Measurements from ENCODE around the gene MUSTN1. TPM values are rescaled to one million over a fixed set of nuclear protein-coding genes. Genes with fewer than 3 reads are reported as not detected.

Gene MUSTN1
- total and polyA plus RNA-seq, 2 donors (not counting 3 experiments of a cell fraction or from before 2014, with no cell fraction given) = 1.1 to 2.2 TPM

GRCh38 chr3:52845691-52846431 is 11.0 kb upstream of the MUSTN1 start:
- H3K36me3 ChIP-seq (ENCODE audit: control insufficient read depth in 2 of 2, extremely low read depth in 1 of 2, insufficient read depth in 2 of 2, low read length in 2 of 2) = peaks cover 0 to 4% of the 10 kb centered on the region in 2 experiments
- no peak for DNase-seq (ENCODE audit: low read depth, low spot score)
- intact Hi-C loops (cut with micrococcal nuclease) = no loop called here

DNA sequence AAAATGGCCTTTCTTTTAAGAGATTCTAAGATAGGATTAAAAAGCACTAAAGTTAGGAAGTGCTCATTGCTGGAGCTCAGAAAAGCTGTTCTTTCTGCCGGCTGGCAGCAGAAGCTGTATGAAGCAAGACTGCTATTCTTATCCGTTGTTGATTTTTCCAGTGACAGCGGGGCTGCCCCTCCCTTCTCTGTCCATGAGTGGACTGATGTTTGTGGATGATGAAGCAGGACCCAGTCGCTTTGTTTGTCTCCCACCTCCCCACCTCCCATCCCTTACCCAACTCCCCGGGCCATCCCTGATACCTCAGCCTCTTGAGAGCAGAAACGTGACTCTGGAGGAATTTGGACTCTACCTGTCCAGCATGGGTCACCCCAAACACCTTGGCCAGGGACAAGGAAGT is 10.3 kb upstream of the MUSTN1 start:
- no peaks in the 10 kb centered on the region for H3K27me3 ChIP-seq (ENCODE audit: control insufficient read depth in 2 of 2, insufficient read depth in 2 of 2, low read length in 2 of 2)
- intact Hi-C loops (cut with micrococcal nuclease) = no loop called here
- TF ChIP-seq JUN (IDR thresholded peaks at IDR 0.05; ENCODE audit: borderline replicate concordance, insufficient read depth, insufficient read length, low read depth) = no peak
- TF ChIP-seq GATA2 (IDR thresholded peaks at IDR 0.05; ENCODE audit: insufficient read depth, insufficient read length, low read depth, low read length) = no peak
- TF ChIP-seq, protein P1, sequence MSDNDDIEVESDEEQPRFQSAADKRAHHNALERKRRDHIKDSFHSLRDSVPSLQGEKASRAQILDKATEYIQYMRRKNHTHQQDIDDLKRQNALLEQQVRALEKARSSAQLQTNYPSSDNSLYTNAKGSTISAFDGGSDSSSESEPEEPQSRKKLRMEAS (IDR thresholded peaks at IDR 0.05; ENCODE audit: insufficient read depth, insufficient read length) = no peak
- TF ChIP-seq EZH2 (IDR thresholded peaks at IDR 0.05; ENCODE audit: borderline replicate concordance, low read depth, low read length, severe bottlenecking) = no peak
- no peak for TF ChIP-seq POLR2AphosphoS5 (IDR thresholded peaks at IDR 0.05; ENCODE audit: insufficient read depth, low read depth, low read length)
- TF ChIP-seq FOS (IDR thresholded peaks at IDR 0.05; ENCODE audit: borderline replicate concordance, insufficient read depth, low read length) = no peak
- TF ChIP-seq MYC (IDR thresholded peaks at IDR 0.05; ENCODE audit: low read depth, low read length) = no peak
- TF ChIP-seq POLR2A (IDR thresholded peaks at IDR 0.05; ENCODE audit: low read depth, low read length) = no peak
- TF ChIP-seq, protein P2, sequence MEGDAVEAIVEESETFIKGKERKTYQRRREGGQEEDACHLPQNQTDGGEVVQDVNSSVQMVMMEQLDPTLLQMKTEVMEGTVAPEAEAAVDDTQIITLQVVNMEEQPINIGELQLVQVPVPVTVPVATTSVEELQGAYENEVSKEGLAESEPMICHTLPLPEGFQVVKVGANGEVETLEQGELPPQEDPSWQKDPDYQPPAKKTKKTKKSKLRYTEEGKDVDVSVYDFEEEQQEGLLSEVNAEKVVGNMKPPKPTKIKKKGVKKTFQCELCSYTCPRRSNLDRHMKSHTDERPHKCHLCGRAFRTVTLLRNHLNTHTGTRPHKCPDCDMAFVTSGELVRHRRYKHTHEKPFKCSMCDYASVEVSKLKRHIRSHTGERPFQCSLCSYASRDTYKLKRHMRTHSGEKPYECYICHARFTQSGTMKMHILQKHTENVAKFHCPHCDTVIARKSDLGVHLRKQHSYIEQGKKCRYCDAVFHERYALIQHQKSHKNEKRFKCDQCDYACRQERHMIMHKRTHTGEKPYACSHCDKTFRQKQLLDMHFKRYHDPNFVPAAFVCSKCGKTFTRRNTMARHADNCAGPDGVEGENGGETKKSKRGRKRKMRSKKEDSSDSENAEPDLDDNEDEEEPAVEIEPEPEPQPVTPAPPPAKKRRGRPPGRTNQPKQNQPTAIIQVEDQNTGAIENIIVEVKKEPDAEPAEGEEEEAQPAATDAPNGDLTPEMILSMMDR (IDR thresholded peaks at IDR 0.05; ENCODE audit: extremely low read depth in 1 of 2, insufficient read depth in 1 of 2, low read depth in 1 of 2, low read length in 2 of 2) = no peak
- no peaks in the 10 kb centered on the region for H3K79me2 ChIP-seq (ENCODE audit: control insufficient read depth, insufficient read depth, low read length)
- FAIRE-seq (no peak), DNase-seq (ENCODE audit: low read depth, low spot score) (no peak)
- no peaks in the 10 kb centered on the region for H3K9me3 ChIP-seq (replicated peaks; ENCODE audit: control insufficient read depth, insufficient read depth, low read length)
- H3K4me3 ChIP-seq (replicated peaks in 1 of 3; ENCODE audit: insufficient read depth in 1 of 3, low read depth in 1 of 3, low read length in 3 of 3) = no peak overlapping the region
- H3K9me1 ChIP-seq (replicated peaks; ENCODE audit: control insufficient read depth, extremely low read depth, insufficient read depth, low read length) = no peaks in the 10 kb centered on the region
- dilution Hi-C loops (cut with MboI; ENCODE audit: extremely low pct_ligation_motif_present, low sequenced_read_pairs) = no loop called here
- no peak overlapping the region for H3K9ac ChIP-seq (replicated peaks; ENCODE audit: extremely low read depth, insufficient read depth, low read length)
- no peaks in the 10 kb centered on the region for H4K20me1 ChIP-seq (replicated peaks; ENCODE audit: control insufficient read depth, extremely low read depth, insufficient read depth, low read length)
- no peak overlapping the region for H3K4me2 ChIP-seq (ENCODE audit: insufficient read depth, low read length)
- peaks cover 0 to 4% of the 10 kb centered on the region in 2 experiments for H3K36me3 ChIP-seq (ENCODE audit: control insufficient read depth in 2 of 2, extremely low read depth in 1 of 2, insufficient read depth in 2 of 2, low read length in 2 of 2)
- H3K27ac ChIP-seq (ENCODE audit: insufficient read depth, low read depth, low read length) = no peak overlapping the region
- BruUV-seq (replicated peaks) = no TSS peak
- H3K4me1 ChIP-seq (ENCODE audit: control insufficient read depth, extremely low read depth, insufficient read depth, low read length) = no peaks in the 10 kb centered on the region
- POLR2A ChIA-PET = no interaction called here
- CTCF ChIA-PET = interaction anchor here (0.6 to 2.6 kb wide), 12 partner anchors 8 to 244 kb away, joined by 3 to 11 read pairs (median 6); no protein-coding TSS in a partner anchor
- no peak overlapping the region for H2AFZ ChIP-seq (ENCODE audit: low read depth, low read length)

More at GRCh38 chr3:52845691-52846431, 11.0 kb upstream of the MUSTN1 start:
- Histone ChIP-seq H3K9me1 (replicated peaks; ENCODE audit: control insufficient read depth, extremely low read depth, insufficient read depth, low read length) (no peaks in the 10 kb centered on the region), H3K4me1 (ENCODE audit: control insufficient read depth, extremely low read depth, insufficient read depth, low read length) (no peaks in the 10 kb centered on the region), H3K4me3 (replicated peaks in 1 of 3; ENCODE audit: insufficient read depth in 1 of 3, low read depth in 1 of 3, low read length in 3 of 3) (no peak overlapping the region), H3K9me3 (replicated peaks; ENCODE audit: control insufficient read depth, insufficient read depth, low read length) (no peaks in the 10 kb centered on the region), H2AFZ (ENCODE audit: low read depth, low read length) (no peak overlapping the region), H4K20me1 (replicated peaks; ENCODE audit: control insufficient read depth, extremely low read depth, insufficient read depth, low read length) (no peaks in the 10 kb centered on the region), H3K27ac (ENCODE audit: insufficient read depth, low read depth, low read length) (no peak overlapping the region), H3K79me2 (ENCODE audit: control insufficient read depth, insufficient read depth, low read length) (no peaks in the 10 kb centered on the region), H3K9ac (replicated peaks; ENCODE audit: extremely low read depth, insufficient read depth, low read length) (no peak overlapping the region), H3K27me3 (ENCODE audit: control insufficient read depth in 2 of 2, insufficient read depth in 2 of 2, low read length in 2 of 2) (no peaks in the 10 kb centered on the region), H3K4me2 (ENCODE audit: insufficient read depth, low read length) (no peak overlapping the region)
- dilution Hi-C loops (cut with MboI; ENCODE audit: extremely low pct_ligation_motif_present, low sequenced_read_pairs) = no loop called here
- FAIRE-seq = no peak
- no peak for TF ChIP-seq JUN (IDR thresholded peaks at IDR 0.05; ENCODE audit: borderline replicate concordance, insufficient read depth, insufficient read length, low read depth)
- TF ChIP-seq, protein P2 (IDR thresholded peaks at IDR 0.05; ENCODE audit: extremely low read depth in 1 of 2, insufficient read depth in 1 of 2, low read depth in 1 of 2, low read length in 2 of 2) = peak in 1 of 2 donors; percentile 47
- no TSS peak for BruUV-seq (replicated peaks)
- ChIA-PET POLR2A (no interaction called here), CTCF (interaction anchor here (0.6 to 2.6 kb wide), 12 partner anchors 9 to 244 kb away, joined by 3 to 11 read pairs (median 6); no protein-coding TSS in a partner anchor)
